HG02642 (cell line): ENCODE data around the gene CDH7.

Source experiments
- ATAC-seq: cut with Tn5 transposase; IDR thresholded peaks from one replicate; pipeline ENCODE4 v1.9.1; 2021; ENCODE audit warnings: mild to moderate bottlenecking; ENCODE audit not compliant: unreplicated experiment, poor library complexity

The CDH7 gene

DNA sequence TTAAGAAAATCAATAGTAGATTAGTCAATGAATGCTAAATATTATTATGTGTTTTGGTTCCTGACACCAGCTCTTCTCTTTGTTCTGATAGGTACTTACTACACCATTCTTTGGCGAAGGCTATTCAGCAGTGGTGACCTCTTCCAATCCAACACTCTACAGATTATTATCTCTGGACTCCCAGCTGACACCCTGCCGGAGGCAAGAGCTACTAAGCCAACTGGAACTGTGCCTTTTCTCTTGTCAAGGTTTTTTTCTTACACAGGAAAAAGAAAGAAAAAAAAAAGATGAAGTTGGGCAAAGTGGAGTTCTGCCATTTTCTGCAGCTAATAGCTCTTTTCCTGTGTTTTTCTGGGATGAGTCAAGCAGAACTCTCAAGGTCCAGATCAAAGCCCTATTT is 11.7 kb downstream of the CDH7 start:
- no peak for ATAC-seq

DNA sequence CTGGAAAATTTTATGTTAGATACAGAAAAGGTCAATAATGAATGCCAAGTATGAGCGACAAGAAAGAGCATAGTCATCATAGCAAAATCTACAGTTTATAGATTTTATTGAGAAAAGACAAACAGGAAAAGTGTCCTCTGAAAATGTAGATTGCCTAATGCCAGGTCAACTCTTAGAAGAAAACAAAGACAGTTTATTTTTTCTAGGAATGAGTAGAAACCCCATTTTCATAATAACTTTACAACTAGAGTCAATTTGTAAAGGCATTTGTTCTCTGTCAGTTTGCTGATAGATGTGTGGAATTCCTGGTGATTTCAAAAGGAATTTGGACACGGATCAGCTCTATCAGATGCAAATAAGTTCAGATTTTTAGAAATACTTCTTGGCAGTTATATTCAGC is 16.6 kb downstream of the CDH7 start:
- ATAC-seq = no peak

DNA sequence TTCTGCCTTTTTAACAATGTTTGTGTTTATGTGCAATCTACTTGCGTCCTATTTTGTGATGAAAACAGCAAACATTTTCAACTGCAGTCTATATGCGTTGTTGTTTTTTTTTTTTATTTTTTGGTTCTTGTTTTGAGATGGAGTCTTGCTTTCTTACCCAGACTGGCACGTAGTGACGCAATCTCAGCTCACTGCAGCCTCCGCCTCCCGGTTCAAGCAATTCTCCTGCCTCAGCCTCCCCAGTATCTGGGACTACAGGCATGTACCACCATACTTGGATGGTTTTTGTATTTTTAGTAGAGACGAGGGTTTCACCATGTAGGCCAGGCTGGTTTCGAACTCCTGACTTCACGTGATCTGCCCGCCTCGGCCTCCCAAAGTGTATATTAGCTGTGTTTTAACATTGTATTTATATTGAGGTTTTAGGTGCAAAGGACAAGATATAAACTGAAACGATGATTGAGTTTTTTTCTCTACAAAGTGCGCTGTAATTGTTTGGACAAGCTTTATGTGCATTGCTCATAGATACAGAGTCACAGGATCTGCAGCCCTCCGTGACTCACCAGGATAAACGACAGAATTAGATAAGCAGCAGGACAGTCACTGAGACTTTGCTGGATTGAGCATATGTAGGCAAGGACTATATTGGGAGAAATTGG is 17.4 kb downstream of the CDH7 start:
- ATAC-seq = no peak

DNA sequence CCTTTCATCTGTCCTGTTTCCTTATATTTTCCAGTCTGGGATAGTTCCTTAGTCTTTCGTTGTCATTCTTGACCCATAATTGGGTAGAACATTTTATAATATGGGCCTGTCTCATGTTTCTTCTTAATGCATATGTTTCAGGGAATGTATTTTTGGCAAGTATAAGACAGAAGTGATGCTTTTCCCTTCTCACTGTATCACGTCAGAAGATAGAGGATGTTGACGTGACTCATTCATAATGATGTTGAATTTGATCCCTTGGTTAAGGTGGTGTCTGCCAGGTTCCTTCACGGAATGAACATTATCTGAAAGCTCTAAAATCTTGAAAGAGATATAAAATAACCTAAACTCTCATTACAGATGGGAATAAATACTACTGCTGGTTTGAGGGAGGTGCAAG is 18.8 kb downstream of the CDH7 start:
- no peak for ATAC-seq

DNA sequence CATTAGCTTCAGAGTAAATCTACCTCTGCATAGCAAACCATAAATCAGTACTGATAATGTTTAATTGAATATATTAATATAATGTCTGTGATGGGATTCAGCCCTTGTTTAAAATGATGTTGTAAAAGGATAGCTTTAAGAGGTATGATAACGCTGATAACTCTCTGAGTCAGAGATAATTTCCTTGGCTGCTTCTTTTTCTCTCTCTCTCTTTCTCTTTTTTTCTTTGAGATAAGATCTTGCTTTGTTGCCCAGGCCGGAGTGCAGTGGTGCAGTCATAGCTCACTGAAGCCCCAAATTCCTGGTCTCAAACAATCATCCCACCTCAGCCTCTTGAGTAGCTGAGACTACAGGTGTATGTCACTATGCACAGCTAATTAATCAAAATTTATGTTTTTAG is 35.7 kb downstream of the CDH7 start:
- ATAC-seq = no peak

DNA sequence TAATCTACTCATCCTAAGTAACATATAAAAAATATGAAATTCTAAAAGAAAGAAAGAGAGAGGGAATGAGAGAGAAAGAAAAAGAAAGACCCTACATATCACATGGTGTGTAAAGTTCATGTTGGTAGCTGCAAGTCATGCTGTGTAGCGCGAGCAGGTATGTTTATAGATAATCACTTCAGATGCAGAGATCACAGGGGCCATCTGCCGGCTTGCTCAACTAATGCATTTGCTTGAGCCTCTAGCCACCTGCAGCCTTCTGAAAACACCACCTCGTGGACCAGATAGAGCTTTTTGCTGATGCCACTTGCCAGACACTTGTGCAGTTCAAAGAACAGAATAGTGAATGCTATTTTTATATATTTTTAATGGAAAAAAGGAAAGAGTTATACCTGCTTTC is 37.6 kb downstream of the CDH7 start:
- no peak for ATAC-seq

DNA sequence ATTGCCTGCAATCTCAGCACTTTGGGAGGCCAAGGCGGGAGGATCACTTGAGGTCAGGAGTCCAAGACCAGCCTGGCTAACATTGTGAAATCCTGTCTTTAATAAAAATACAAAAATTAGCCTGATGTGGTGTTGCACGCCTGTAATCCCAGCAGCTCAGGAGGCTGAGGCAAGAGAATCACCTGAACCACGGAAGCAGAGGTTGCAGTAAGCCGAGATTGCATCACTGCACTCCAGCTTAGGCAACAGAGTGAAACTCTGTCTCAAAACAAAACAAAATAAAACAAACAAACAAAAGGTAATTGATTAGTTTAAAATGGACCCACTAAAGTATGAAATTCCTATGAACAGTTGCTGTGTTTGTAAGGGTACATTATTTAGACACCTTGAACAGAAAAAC is 39.8 kb downstream of the CDH7 start:
- no peak for ATAC-seq

DNA sequence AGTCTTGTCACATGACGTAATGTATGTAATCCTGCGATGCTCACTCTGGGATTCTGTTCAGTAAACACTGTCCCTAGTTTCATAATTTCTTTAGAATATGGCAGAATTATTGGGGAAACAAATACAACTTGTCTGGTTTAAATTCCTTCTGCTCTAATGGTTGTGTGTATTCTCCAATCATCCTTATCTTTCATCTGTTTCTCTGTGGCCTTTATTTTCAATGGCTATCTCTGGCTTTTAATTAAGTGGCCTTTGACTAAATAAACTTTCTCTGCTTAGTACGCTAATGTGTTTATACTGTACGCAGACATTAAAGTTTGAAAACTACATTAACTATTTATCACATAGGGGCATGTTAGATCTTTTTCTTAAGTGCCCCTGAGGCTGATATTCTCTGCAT is 40.9 kb downstream of the CDH7 start:
- no peak for ATAC-seq

DNA sequence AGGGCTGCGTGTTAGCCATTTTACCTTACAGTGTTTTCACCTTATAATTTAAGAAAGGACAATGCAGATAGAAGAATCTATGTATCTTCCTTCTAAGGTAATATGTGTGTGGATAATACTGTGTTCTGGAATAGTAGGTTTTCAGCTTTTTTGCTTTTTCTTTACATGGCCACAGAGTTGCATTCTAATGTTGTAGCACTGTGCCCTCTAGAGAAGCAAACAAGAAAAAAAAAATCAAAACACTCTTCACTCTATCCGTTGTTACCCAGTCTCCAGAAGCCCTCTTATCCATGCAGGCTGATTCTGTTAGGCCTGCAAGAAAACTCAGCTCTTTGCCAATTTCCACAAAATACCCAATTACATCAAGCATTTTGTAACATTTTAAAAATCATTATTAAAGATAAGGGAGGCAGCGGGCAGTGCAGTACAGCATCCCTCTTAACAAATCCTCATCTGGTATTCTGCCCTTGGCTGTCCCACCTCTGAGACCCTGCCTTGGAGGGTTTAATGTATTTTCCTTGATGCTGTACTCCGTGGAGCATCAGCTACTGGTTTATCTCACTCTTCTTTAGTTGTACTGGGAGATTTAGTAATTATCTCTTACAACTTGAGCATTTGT is 41.8 kb downstream of the CDH7 start:
- ATAC-seq = no peak

DNA sequence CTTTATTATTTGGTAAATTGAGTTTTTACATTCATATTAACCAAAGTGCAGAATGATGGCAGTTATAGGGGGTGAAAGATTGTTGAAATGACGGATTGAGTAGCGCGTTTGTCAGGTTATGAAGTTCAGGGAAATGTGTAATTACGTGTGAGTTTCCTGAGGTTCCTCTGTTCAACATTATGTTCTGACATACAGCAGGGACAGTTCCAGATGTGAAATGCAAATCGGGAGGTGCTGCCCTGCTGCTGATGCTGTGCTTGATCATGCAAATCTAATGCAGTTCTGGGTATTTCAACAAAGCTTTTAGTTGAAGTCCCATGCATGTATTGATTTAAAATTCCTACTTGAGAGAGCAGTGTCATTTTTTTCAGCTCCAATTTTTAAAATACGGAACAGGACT is 57.9 kb downstream of the CDH7 start:
- no peak for ATAC-seq

DNA sequence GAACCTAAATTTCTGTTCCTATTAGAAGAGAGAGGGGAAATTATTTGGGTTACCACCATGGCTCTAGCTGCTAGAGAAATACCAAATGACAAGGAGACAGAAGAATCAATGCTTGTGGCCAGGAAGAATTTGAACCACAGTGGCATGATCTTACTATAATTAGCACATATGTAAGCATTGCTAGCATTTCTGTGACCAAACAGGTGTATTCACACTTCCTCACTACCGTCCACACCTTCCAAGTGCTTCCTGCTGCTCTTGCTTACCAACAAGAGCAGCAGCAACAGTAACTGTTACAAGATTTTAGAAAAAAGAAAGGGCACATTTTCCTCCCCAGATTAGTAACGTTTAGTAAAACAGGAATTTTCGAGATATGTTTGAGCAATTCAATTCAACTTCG is 60.5 kb downstream of the CDH7 start:
- no peak for ATAC-seq

DNA sequence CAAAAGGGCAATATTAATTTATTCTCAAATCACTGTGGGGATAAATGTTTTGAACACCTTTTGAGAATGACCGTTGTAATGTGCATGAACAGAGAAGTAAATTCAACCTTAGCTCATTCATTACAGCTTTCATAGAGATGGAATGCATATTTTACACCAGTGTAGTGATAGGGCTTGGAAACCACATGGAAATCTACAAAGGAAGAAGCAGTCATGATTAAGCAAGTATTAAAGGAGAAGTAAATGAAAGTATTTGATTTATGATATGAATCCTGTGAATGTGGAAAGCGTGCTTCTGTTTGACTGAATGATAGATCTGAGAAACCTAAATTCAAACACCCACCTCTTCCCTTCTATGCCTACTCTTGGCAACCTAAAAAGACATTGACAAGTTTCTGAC is 64.7 kb downstream of the CDH7 start:
- no peak for ATAC-seq

DNA sequence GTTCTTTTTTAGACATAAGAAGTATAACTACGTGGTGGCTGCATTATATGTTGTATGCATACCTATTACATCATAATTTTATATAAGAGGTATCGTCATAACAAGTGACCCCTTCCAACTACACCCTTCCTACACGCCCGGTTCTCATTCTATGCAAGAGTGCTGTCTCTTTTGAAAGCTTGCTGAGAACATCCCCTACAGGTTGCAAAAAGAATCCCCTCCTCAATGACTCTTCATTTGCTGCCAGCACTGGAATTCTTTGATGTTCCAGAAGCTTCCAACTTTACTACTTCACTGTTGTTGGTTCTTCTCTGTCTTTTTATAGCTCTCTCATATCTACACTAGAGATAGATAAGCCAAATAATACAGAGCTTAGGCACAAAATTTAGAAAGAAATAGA is 66.4 kb downstream of the CDH7 start:
- no peak for ATAC-seq

DNA sequence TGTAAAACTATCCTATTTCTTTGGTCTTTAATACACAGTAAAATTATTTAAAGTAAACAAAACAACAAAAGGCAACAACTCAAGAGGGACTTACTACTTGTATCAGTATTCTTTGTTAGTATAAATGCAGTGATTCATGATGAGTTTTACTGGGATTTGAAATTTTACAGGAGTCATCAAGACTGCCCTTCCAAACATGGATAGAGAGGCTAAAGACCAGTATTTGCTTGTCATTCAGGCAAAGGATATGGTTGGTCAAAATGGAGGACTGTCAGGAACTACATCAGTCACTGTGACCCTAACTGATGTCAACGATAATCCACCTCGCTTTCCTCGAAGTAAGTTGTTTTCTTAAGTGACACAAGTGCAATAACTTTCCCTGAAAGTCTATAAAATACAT is 71.1 kb downstream of the CDH7 start:
- ATAC-seq = no peak

DNA sequence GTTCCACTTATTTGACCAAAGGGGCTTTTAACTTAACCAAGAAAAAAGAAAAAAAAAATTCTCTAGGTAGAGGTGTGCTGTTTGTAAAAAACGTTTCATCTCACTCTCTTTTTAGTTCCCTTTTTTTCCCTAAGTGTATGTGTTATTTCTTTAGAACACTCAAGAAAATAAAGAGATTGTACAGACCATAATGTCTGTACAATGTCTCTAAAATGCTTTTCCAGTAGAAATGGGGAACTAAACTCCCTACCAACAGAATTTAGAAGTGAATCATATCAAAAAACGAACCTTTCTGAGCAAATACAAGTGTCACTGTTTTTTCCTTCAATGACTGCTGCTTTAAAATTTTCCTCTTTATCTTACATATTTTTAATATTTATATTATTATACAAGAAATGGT is 72.0 kb downstream of the CDH7 start:
- ATAC-seq = no peak

DNA sequence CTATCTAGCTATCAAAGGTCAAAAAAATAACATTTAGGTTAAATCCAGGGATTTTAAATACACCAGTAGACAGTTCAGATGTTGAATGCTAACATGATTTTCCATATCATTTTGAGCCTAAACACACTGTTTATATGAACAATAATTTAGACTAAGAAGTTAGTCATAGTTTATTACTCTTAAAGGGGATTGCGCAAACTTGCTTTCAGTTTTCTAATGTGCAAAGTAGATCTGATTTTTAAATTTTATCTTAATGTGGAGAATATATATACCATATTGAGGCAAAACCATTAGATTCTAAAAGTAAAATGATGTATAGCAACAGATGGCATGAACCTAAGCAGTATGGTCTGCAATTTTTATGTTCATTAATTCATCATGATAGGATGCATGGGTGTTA is 76.6 kb downstream of the CDH7 start:
- no peak for ATAC-seq

DNA sequence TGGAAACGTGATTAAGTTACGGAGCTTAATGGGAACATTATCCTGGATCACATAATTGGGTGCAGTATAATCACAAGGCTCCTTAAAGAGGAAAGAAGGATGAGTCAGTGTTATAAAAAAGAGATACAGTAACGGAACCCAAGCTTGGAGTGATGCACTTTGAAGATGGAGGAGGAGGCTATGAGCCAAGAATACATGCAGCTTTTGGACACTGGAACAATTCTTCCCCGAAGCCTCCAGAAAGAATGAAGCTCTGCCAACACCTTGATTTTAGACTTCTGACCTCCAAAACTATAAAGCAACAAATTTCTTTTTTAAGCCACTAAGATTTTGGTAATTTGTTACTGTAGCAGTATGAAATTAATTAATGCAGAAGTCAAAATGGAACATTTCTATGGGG is 85.1 kb downstream of the CDH7 start:
- ATAC-seq = no peak

DNA sequence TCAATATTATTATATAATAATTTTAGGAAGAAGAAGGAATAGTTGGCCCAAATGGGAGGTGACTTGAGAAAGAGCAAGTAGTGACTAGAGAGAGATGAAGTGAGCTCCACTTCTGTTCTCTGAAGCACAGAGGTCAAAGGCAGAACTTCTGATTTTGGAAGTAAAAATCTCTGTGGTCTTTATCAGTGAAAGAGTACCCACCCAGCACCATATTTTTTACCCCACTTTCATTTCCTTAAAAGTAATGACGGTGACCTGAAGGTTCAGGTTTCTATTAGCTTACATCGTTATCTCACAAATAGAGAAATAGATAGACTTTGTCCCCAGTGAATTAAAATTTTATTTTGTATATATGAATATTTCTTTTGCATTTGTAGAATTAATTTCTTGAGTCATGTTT is 95.3 kb downstream of the CDH7 start:
- no peak for ATAC-seq

DNA sequence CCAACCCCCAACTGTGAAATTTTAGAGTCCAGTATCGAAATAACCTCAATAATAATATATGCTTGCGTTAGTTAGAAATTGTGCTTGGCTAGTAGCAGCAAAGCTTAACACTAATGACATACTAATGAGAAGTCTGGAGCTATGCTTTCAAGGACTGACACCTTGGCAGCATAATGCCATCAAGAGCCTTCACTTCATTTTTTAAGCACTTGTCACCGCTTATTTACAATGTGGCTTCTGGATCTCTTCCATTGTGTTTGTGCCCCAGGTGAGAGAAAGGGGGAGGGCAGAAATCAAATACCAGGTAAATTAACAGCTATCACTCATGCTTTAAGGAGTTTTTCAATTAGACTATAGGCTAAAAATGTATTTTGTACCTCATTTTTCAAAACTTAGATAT is 101.5 kb downstream of the CDH7 start:
- no peak for ATAC-seq

DNA sequence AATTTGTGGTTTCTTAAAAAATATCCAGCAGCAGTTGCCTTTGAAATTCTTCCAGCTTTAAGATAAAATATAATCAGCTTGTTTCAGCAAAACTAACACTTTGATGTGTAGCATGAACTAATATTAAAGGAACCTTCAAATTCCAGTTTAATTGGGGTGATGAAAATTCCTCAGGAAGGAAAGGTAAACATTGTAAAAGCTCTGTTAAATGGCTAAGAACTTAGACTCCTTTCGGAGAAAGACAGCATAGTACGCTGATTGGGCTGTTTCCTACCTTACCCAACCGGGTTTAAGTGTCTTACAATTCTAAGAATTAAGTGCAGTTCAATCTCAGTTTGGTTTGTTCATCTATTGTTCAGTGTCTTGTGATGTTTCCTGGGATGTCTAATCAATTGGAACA is 108.3 kb downstream of the CDH7 start:
- ATAC-seq = no peak

DNA sequence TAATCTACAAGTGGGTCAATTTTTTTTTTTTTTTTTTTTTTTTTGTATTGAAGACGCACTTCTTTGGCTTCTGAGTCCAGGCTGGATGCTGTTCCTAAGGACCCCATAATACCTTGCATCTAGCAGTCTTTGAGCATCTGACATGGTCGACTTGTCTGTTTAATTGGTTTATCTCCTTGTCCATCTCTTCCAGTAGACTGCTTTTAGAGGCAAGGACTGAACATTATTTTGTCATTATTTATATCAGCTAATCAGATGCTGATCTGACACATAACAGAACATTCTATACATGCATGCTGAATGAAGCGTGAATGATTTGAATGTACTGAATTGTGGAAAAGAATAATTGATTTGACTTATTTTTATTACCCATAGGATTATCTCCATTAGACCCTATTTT is 118.7 kb downstream of the CDH7 start:
- no peak for ATAC-seq

DNA sequence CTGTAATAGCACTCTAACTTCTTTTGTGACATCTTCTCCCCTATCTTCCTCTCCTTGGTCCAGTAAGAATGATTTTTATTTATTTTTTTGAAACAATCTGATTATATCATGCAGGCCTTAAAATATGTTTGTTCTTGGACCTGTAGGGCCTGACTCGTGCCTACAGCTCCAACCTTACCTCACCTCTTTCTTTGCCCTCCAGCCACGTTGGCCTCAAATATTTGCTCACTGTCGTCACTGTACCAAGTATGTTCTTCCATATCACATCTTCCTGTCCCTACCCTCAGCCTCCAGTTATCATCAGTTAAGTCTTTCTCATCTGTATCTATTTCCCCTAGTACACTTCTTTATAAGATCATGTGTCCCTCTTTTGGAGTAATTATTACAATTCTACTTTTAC is 125.5 kb downstream of the CDH7 start:
- ATAC-seq = no peak

DNA sequence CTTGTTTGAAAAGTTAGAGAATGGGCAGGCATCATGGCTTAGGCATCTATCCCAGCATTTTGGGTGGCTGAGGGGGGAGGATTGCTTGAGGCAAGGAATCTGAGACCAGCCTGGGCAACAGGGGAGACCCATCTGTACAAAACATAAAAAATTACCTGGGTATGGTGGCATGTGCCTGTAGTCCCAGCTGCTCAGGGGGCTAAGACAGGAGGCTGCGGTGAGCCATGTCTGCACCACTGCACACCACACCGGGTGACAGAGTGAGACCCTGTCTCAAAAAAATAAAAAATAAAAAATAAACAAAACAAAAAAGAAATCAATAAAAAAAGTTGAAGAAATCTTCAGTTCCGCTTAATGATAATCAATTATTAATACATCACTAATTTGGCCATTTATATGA is 146.5 kb downstream of the CDH7 start:
- no peak for ATAC-seq
